Central memory CD8-positive, alpha-beta T cell (primary cell): ENCODE measurements around the gene RIMBP2.

Experiments
- ATAC-seq: fragments of 150-1000 bp; cut with Tn5 transposase; replicated peaks from 2 replicates; pipeline ENCODE4 v1.10.0; 2022; ENCODE audit warnings: mild to moderate bottlenecking, moderate FRiP score, moderate number of reproducible peaks; ENCODE audit not compliant: poor library complexity, severe bottlenecking; ENCODE audit errors: extremely low read depth
- DNase-seq, 2 donors: peaks; one replicate each; pipeline ENCODE4 v3.0.0; 2021; ENCODE audit warnings: low spot score in 2 of 2
- H3K27ac Mint-ChIP-seq: one replicate; pipeline ENCODE4 v1.8.0; 2022; ENCODE audit warnings: low read depth, mild to moderate bottlenecking, moderate library complexity, mixed read lengths
- H3K27me3 Mint-ChIP-seq: one replicate; pipeline ENCODE4 v1.8.0; 2022; ENCODE audit warnings: mixed read lengths
- H3K36me3 Mint-ChIP-seq: one replicate; pipeline ENCODE4 v1.8.0; 2022; ENCODE audit warnings: mild to moderate bottlenecking, moderate library complexity, mixed read lengths; ENCODE audit not compliant: insufficient read depth
- H3K4me1 Mint-ChIP-seq: one replicate; pipeline ENCODE4 v1.8.0; 2022; ENCODE audit warnings: mixed read lengths
- H3K4me3 Mint-ChIP-seq: one replicate; pipeline ENCODE4 v1.8.0; 2022; ENCODE audit warnings: mild to moderate bottlenecking, moderate library complexity, mixed read lengths
- H3K9me3 Mint-ChIP-seq: one replicate; pipeline ENCODE4 v1.8.0; 2022; ENCODE audit warnings: mixed read lengths

Gene RIMBP2

GRCh38 chr12:130447655-130447965, 268.5 kb downstream of the RIMBP2 start:
- DNase-seq: no peak
- H3K36me3 Mint-ChIP-seq: no peaks in the 10 kb centered on the region
- H3K4me3 Mint-ChIP-seq: no peak overlapping the region
- no peaks in the 10 kb centered on the region for H3K9me3 Mint-ChIP-seq
- H3K4me1 Mint-ChIP-seq: no peaks in the 10 kb centered on the region
- ATAC-seq: no peak
- no peak overlapping the region for H3K27ac Mint-ChIP-seq
- H3K27me3 Mint-ChIP-seq: no peaks in the 10 kb centered on the region

GRCh38 chr12:130446846-130447654, 269.0 kb downstream of the RIMBP2 start:
- no peak for ATAC-seq
- no peaks in the 10 kb centered on the region for H3K27me3 Mint-ChIP-seq

GRCh38 chr12:130444986-130445385, 271.1 kb downstream of the RIMBP2 start:
- Mint-ChIP-seq H3K27ac (no peak overlapping the region), H3K9me3 (no peaks in the 10 kb centered on the region), H3K4me3 (no peak overlapping the region), H3K27me3 (no peaks in the 10 kb centered on the region), H3K4me1 (no peaks in the 10 kb centered on the region), H3K36me3 (peaks cover 2% of the 10 kb centered on the region)
- DNase-seq (no peak), ATAC-seq (no peak)

More at GRCh38 chr12:130446846-130447654, 269.0 kb downstream of the RIMBP2 start:
- no peaks in the 10 kb centered on the region for H3K36me3 Mint-ChIP-seq
- H3K9me3 Mint-ChIP-seq: no peaks in the 10 kb centered on the region
- H3K27ac Mint-ChIP-seq: no peak overlapping the region
- DNase-seq: no peak
- no peaks in the 10 kb centered on the region for H3K4me1 Mint-ChIP-seq
- H3K4me3 Mint-ChIP-seq: no peak overlapping the region

GRCh38 chr12:130444061-130444460, 272.0 kb downstream of the RIMBP2 start:
- Mint-ChIP-seq H3K27ac (no peak overlapping the region), H3K27me3 (no peaks in the 10 kb centered on the region), H3K4me3 (no peak overlapping the region), H3K4me1 (no peaks in the 10 kb centered on the region), H3K36me3 (peaks cover 2% of the 10 kb centered on the region), H3K9me3 (no peaks in the 10 kb centered on the region)
- no peak for DNase-seq
- no peak for ATAC-seq

- H3K4me3 Mint-ChIP-seq: no peak overlapping the region
- ATAC-seq (no peak), DNase-seq (no peak)
- H3K4me1 Mint-ChIP-seq: no peaks in the 10 kb centered on the region
- no peak overlapping the region for H3K27ac Mint-ChIP-seq
- H3K27me3 Mint-ChIP-seq: no peaks in the 10 kb centered on the region
- H3K36me3 Mint-ChIP-seq: peaks cover 2% of the 10 kb centered on the region
- no peaks in the 10 kb centered on the region for H3K9me3 Mint-ChIP-seq
Observed at GRCh38 chr12:130441771-130442760, 274.0 kb downstream of the RIMBP2 start.

GRCh38 chr12:130440411-130441080, 275.6 kb downstream of the RIMBP2 start:
- no peak overlapping the region for H3K27ac Mint-ChIP-seq
- no peak overlapping the region for H3K4me3 Mint-ChIP-seq
- ATAC-seq: no peak
- peaks cover 2% of the 10 kb centered on the region for H3K36me3 Mint-ChIP-seq
- H3K27me3 Mint-ChIP-seq: no peaks in the 10 kb centered on the region
- H3K4me1 Mint-ChIP-seq: no peaks in the 10 kb centered on the region
- no peak for DNase-seq
- no peaks in the 10 kb centered on the region for H3K9me3 Mint-ChIP-seq

- Mint-ChIP-seq H3K36me3 (peaks cover 2% of the 10 kb centered on the region), H3K9me3 (no peaks in the 10 kb centered on the region), H3K27ac (no peak overlapping the region), H3K4me1 (no peaks in the 10 kb centered on the region), H3K4me3 (no peak overlapping the region), H3K27me3 (no peaks in the 10 kb centered on the region)
- ATAC-seq (no peak), DNase-seq (no peak)
Observed at GRCh38 chr12:130439250-130439649, 276.8 kb downstream of the RIMBP2 start.

- no peaks in the 10 kb centered on the region for H3K27me3 Mint-ChIP-seq
- no peak overlapping the region for H3K27ac Mint-ChIP-seq
- H3K4me1 Mint-ChIP-seq: no peaks in the 10 kb centered on the region
- no peaks in the 10 kb centered on the region for H3K9me3 Mint-ChIP-seq
- DNase-seq (no peak), ATAC-seq (no peak)
- H3K4me3 Mint-ChIP-seq: no peak overlapping the region
- peaks cover 2% of the 10 kb centered on the region for H3K36me3 Mint-ChIP-seq
Observed at GRCh38 chr12:130438711-130439110, 277.4 kb downstream of the RIMBP2 start.

GRCh38 chr12:130438243-130438620, 277.9 kb downstream of the RIMBP2 start:
- peaks cover 2% of the 10 kb centered on the region for H3K36me3 Mint-ChIP-seq
- DNase-seq (no peak), ATAC-seq (no peak)
- H3K27ac Mint-ChIP-seq: no peak overlapping the region
- H3K27me3 Mint-ChIP-seq: no peaks in the 10 kb centered on the region
- H3K4me1 Mint-ChIP-seq: no peaks in the 10 kb centered on the region
- no peak overlapping the region for H3K4me3 Mint-ChIP-seq
- no peaks in the 10 kb centered on the region for H3K9me3 Mint-ChIP-seq

- no peak for DNase-seq
Observed at GRCh38 chr12:130437555-130438242, 278.4 kb downstream of the RIMBP2 start.

GRCh38 chr12:130436741-130437501, 279.2 kb downstream of the RIMBP2 start:
- Mint-ChIP-seq H3K27ac (no peak overlapping the region), H3K9me3 (no peaks in the 10 kb centered on the region), H3K36me3 (peaks cover 2% of the 10 kb centered on the region), H3K4me3 (no peak overlapping the region), H3K4me1 (no peaks in the 10 kb centered on the region), H3K27me3 (no peaks in the 10 kb centered on the region)
- ATAC-seq: no peak
- DNase-seq: no peak

More at GRCh38 chr12:130437555-130438242, 278.4 kb downstream of the RIMBP2 start:
- ATAC-seq: no peak
- Mint-ChIP-seq H3K36me3 (peaks cover 2% of the 10 kb centered on the region), H3K4me3 (no peak overlapping the region), H3K9me3 (no peaks in the 10 kb centered on the region), H3K27ac (no peak overlapping the region), H3K4me1 (no peaks in the 10 kb centered on the region), H3K27me3 (no peaks in the 10 kb centered on the region)
